Panc1 (cell line): Measurements from ENCODE around the gene SHANK1. TPM values are rescaled to one million over a fixed set of nuclear protein-coding genes. Genes with fewer than 3 reads are reported as not detected.

Experiments
- ATAC-seq: fragments of 200-7000 bp; cut with Tn5 transposase; 2 replicates; pipeline ENCODE4 v1.9.1; 2020; ENCODE audit warnings: mild to moderate bottlenecking, moderate library complexity
- BruUV-seq: library from RNA; stranded (reverse); fragments of 400-500 nt; replicated peaks from 2 replicates; lab custom pipeline; 2021; lab: Mats Ljungman, UMichigan
- CTCF ChIA-PET: fragments of 300-600 bp; sonication (Branson Sonifier 250); formaldehyde crosslinking; loops from one replicate; lab custom pipeline; 2022; ENCODE audit warnings: antibody characterized with exemption; lab: Charles Lee
- POLR2A ChIA-PET: fragments of 300-600 bp; sonication (Branson Sonifier 250); formaldehyde crosslinking; loops from one replicate; lab custom pipeline; 2022; ENCODE audit warnings: antibody characterized with exemption; lab: Charles Lee
- DNase-seq: peaks from one replicate; pipeline ENCODE4 v3.0.0-alpha.2; 2010; ENCODE audit warnings: low read depth, low spot score
- H3K27ac ChIP-seq: 2 replicates; pipeline ENCODE4 v1.5.1; 2011; ENCODE audit warnings: mild to moderate bottlenecking, low read length, inconsistent platforms
- H3K27me3 ChIP-seq: fragments of 200-500 bp; sonication (Bioruptor generic); 2 replicates; pipeline ENCODE4 v1.6.0; 2014; ENCODE audit warnings: low read length, inconsistent platforms; ENCODE audit not compliant: control insufficient read depth, insufficient read depth
- H3K36me3 ChIP-seq: fragments of 200-500 bp; sonication (Bioruptor generic); 2 replicates; pipeline ENCODE4 v1.5.1; 2014; ENCODE audit warnings: inconsistent platforms, mild to moderate bottlenecking, low read length, moderate library complexity; ENCODE audit not compliant: control insufficient read depth, insufficient read depth
- H3K4me1 ChIP-seq: 2 replicates; pipeline ENCODE4 v1.5.1; 2011; ENCODE audit warnings: inconsistent platforms, mild to moderate bottlenecking, low read length, moderate library complexity; ENCODE audit not compliant: control insufficient read depth, insufficient read depth
- H3K4me3 ChIP-seq, 2 experiments: 2 replicates each; pipeline ENCODE4 v1.5.1; 2011 to 2012; ENCODE audit warnings: low read depth in 2 of 2, low read length in 2 of 2, mild to moderate bottlenecking in 2 of 2, inconsistent platforms in 1 of 2, moderate library complexity in 1 of 2
- H3K9me3 ChIP-seq: fragments of 200-500 bp; sonication (Bioruptor generic); 2 replicates; pipeline ENCODE4 v1.5.1; 2014; ENCODE audit warnings: low read depth, mild to moderate bottlenecking, inconsistent platforms, low read length, moderate library complexity; ENCODE audit not compliant: control insufficient read depth, insufficient read depth
- CTCF ChIP-seq: fragments of 450-650 bp; IDR thresholded peaks from 2 replicates; pipeline ENCODE4 v1.5.1; 2017; ENCODE audit warnings: mild to moderate bottlenecking
- POLR2AphosphoS5 ChIP-seq: IDR thresholded peaks from 2 replicates; pipeline ENCODE4 v1.6.1; 2012; ENCODE audit warnings: mild to moderate bottlenecking, low read depth, low read length, moderate library complexity
- REST ChIP-seq, 2 experiments: IDR thresholded peaks; 2 replicates each; pipeline ENCODE4 v1.6.1; 2011 to 2012; ENCODE audit warnings: low read depth in 2 of 2, control low read depth in 1 of 2, low read length in 1 of 2, mild to moderate bottlenecking in 1 of 2, moderate library complexity in 1 of 2; ENCODE audit not compliant: insufficient read depth in 1 of 2
- SIN3A ChIP-seq: IDR thresholded peaks from 2 replicates; pipeline ENCODE4 v1.6.1; 2012; ENCODE audit warnings: low read depth, mild to moderate bottlenecking, low read length, moderate library complexity, borderline replicate concordance; ENCODE audit not compliant: insufficient read depth
- TCF7L2 ChIP-seq: IDR thresholded peaks from 2 replicates; pipeline ENCODE4 v1.6.1; 2011; ENCODE audit warnings: mild to moderate bottlenecking, low read depth, low read length, inconsistent platforms
- in situ Hi-C: cut with HindIII; loops from 2 replicates; pipeline ENCODE4 v1.10.0; 2016; ENCODE audit warnings: low sequenced_read_pairs, low pct_unique_long_range_greater_than_20kb
- intact Hi-C: fragments of 100-400 bp; cut with micrococcal nuclease; formaldehyde crosslinking; loops from one replicate; pipeline ENCODE4 v1.10.0; 2022; ENCODE audit not compliant: unreplicated experiment
- total RNA-seq: library from RNA; stranded (reverse); gene quantifications from one replicate; pipeline ENCODE4 v1.2.1, GENCODE V29; 2021; ENCODE audit not compliant: unreplicated experiment

The SHANK1 gene
- total RNA-seq, 1 experiment from 2014 or later, result not detected

GRCh38 chr19:50717026-50717723, 2.4 kb downstream of the SHANK1 start:
- in situ Hi-C loops (no loop called here), intact Hi-C loops (no loop called here)
- BruUV-seq, result no TSS peak
- ATAC-seq, result no peak
- no peak for DNase-seq
- TF ChIP-seq SIN3A, result no peak
- TF ChIP-seq REST (IDR thresholded peaks at IDR 0.05; ENCODE audit: insufficient read depth in 1 of 2, low read depth in 2 of 2, low read length in 1 of 2), result no peak
- no peak for TF ChIP-seq CTCF
- no peak for TF ChIP-seq TCF7L2
- no peak for TF ChIP-seq POLR2AphosphoS5
- Histone ChIP-seq H3K9me3 (no peaks in the 10 kb centered on the region), H3K4me3 (no peak overlapping the region), H3K36me3 (no peaks in the 10 kb centered on the region), H3K27me3 (peaks cover 2% of the 10 kb centered on the region; the same call in 1 of the 2 replicates), H3K4me1 (no peaks in the 10 kb centered on the region), H3K27ac (no peak overlapping the region)
- POLR2A ChIA-PET, result no interaction called here
- CTCF ChIA-PET, result no interaction called here

GRCh38 chr19:50716178-50717025, 3.2 kb downstream of the SHANK1 start:
- intact Hi-C loops, result no loop called here
- H3K4me3 ChIP-seq, result no peak overlapping the region
- H3K27ac ChIP-seq, result no peak overlapping the region
- no peaks in the 10 kb centered on the region for H3K36me3 ChIP-seq
- CTCF ChIA-PET, result no interaction called here
- H3K4me1 ChIP-seq, result no peaks in the 10 kb centered on the region
- in situ Hi-C loops, result no loop called here
- H3K9me3 ChIP-seq, result no peaks in the 10 kb centered on the region
- POLR2A ChIA-PET, result no interaction called here
- ATAC-seq (no peak), DNase-seq (no peak)
- H3K27me3 ChIP-seq, result peaks cover 2% of the 10 kb centered on the region; the same call in 1 of the 2 replicates
- BruUV-seq, result no TSS peak
- TF ChIP-seq CTCF (no peak), POLR2AphosphoS5 (no peak), SIN3A (no peak), TCF7L2 (no peak), REST (IDR thresholded peaks at IDR 0.05; ENCODE audit: insufficient read depth in 1 of 2, low read depth in 2 of 2, low read length in 1 of 2) (no peak)
